UCSD-AML1 (cell line): ENCODE measurements around the gene UNC93B1.

ENCODE experiments used
- DNase-seq: peaks from one replicate; lab custom pipeline; 2025; ENCODE audit not compliant: unreplicated experiment; lab: John Stamatoyannopoulos, UW

UNC93B1 gene

GRCh38 chr11:68040957-68041591 lies 37.2 kb upstream of the UNC93B1 start:
- DNase-seq = no peak

DNA sequence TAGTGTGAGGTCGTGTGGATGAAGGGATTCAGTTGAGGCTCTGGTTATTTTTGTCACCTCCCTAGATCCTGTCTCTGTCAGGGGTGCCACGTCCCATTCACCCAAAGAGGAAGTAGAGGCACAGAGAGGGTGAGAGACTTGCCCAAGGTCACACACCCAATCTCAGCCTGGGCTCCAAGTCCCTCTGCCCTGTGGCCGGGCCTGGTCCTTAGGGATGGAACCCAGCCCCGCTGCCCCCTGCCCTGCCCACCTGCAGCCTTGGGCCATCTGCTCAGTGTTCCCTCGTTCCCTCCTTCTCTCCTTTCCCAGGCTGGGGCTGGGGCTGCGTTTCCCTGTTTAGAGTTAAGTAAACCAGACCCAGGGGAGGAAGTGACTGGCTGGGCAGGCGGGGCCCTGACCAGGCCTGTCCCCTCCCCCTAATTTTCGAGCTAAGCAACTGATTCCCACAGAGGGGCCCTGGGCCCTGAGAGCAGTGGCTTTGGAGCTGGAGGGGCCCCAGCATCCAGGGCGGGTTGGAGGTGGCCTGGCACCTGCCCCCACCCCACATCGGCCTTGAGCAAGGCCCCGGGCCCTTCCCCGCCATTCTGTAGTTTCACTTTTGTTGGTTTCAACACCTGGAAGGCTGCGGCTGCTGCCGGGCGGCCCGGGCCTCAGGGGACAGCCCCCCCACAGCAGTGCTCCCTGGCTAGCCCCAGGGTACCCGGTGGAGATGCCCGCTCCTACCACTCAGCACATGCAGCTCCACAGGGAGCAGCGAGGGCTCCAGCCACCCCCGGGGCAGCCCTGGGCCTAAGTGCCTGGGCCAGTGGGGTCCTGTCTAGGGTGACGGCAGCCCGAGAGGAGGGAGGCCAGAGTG lies 36.4 kb upstream of the UNC93B1 start:
- peak; percentile 73 for DNase-seq

- DNase-seq = no peak
Observed at GRCh38 chr11:68039526-68040086, 35.7 kb upstream of the UNC93B1 start.

GRCh38 chr11:68038718-68039525 lies 35.0 kb upstream of the UNC93B1 start, which contains the start of gene TCIRG1:
Gene TCIRG1, plus strand, starts transcription at chr11:68039025. Its CDS starts 2,247 bp downstream, at chr11:68041272.
- DNase-seq = peak; percentile 90

DNA sequence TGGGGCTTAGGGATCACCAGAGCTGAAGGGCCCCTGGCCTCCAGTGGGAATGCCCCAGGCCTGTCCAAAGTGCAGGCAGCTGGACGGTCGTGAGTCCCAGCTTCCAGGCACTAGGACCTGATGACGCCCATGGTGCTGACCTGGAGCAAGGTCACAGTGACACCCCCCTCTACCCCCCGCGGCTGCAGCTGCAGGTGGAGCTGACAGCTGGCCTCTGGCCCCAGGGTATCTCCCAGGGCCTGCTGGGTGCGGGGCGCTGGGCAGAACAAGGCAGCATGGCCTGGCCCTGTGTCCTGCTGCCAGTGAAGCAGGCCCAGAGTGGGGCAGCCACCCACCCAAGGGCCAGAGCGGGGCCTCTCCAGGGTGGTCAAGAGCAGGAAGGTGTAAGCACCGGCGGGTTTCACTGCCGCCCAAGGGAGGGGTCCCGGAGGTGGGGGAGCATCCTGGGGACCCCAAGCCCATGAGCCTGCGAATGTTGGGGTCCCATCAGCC lies 34.4 kb upstream of the UNC93B1 start:
- DNase-seq = no peak

- peak; percentile 61 for DNase-seq
Observed at GRCh38 chr11:68037411-68038225, 33.7 kb upstream of the UNC93B1 start.

GRCh38 chr11:68036717-68037239 lies 32.9 kb upstream of the UNC93B1 start:
- peak; percentile 87 for DNase-seq

- DNase-seq = no peak
Observed at GRCh38 chr11:68036141-68036716, 32.3 kb upstream of the UNC93B1 start.

DNA sequence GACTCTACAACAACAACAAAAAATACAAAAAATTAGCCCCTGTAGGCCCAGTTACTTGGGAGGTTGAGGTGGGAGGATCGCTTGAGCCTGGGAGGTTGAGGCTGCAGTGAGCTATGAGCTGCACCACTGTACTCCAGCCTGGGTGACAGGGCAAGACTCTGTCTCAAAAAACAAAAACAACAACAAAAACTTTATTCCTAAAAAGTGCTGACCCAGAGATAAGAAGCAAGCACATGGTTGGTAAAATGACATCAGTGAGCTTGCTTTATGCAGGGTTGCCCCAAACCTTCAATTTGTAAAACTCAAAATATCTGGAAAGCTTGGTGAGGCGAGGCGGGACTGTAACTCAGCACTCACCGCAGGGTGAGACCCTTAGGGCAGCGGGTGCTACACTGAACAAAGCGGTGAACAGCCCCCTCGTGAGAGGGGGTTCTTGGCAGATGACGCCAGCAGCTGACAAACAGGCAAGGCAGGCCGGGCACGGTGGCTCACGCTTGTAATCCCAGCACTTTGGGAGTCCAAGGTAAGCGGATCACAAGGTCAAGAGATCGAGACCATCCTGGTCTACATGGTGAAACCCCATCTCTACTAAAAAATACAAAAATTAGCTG lies 31.5 kb upstream of the UNC93B1 start:
- DNase-seq = no peak

DNA sequence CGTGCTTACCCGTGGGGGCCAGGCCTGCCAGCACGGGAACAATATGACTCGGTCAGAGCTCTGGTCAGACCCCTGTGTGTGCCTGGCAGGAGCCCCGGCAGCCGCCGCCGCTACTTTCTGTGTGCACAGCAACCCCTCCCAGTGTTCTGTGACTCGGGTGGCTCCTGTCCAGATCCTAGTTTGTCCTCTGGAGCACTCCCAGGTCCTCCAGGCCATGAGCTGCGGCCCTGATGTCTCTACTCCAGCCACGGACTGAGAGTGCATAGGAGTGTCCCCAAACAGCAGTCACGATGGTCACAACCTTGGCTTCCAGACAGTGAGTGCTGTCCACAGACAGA lies 29.8 kb upstream of the UNC93B1 start:
- DNase-seq = no peak

DNA sequence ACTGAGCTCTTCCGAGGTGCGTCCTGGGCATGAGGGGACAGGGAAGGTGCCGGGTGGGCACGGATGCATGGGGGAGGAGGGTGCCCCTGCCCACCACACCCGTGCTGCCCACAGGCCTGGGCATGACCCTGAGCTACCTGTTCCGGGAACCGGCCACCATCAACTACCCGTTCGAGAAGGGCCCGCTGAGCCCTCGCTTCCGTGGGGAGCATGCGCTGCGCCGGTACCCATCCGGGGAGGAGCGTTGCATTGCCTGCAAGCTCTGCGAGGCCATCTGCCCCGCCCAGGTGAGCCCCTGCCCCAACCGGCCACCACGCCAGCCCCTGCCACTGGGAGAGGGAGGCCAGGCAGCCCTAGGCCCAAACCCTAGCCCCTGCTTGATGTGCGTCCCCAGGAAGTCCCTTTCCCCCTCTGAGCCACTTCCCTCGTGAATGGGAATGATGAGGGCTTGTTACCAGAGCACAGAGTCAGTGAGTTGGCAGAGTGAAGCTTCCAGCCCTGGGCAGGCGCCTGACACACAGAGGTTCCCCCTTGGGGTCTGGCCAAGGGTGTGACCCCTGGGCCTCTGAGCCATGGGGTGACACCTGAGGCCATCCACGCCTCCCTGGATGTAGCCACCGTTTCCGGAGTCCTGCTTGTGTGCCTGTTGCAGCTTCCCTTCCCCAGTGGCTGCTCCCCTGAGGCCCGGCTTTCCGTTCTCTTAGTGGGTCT lies 29.3 kb upstream of the UNC93B1 start:
- DNase-seq = no peak

GRCh38 chr11:68032003-68032402 lies 28.1 kb upstream of the UNC93B1 start:
- DNase-seq = no peak

DNA sequence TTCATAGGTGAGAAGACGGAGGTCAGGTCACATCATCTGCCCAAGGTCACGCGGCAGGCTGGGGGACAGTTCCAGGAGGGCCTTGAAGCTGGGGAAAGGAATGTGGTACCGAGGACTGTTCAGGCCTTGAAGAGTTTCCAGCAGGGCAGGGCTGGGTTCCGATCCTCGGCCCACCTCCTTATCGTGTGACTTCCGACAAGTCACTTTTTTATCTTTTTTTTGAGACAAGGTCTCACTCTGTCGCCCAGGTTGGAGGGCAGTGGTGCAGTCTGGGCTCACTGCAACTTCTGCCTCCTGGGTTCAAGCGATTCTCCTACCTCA lies 27.2 kb upstream of the UNC93B1 start:
- DNase-seq = no peak

- peak; percentile 94 for DNase-seq
Observed at GRCh38 chr11:68030318-68031143, 26.6 kb upstream of the UNC93B1 start, which contains the start of gene NDUFS8. Gene NDUFS8, plus strand, starts transcription at chr11:68030681. Its CDS starts 1,471 bp downstream, at chr11:68032152.

- DNase-seq = no peak
Observed at GRCh38 chr11:68028802-68029545, 25.1 kb upstream of the UNC93B1 start.

DNA sequence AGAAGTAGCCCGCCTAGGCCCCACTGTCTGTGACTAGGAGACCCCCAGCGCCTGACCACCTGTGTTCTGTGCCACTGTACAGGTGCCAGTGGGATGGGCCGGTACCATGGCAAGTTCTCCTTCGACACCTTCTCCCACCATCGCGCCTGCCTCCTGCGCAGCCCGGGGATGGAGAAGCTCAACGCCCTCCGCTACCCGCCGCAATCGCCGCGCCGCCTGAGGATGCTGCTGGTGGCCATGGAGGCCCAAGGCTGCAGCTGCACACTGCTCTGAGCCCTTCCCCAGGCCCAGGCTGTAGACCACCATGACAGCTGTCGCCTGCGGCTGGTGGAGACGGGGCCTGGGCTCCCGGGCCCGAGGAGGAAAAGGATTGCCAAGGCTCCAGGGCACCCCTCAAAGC lies 23.8 kb upstream of the UNC93B1 start:
- no peak for DNase-seq
